GM18951 (cell line): ENCODE results near the gene NEURL1.
"Not testable (repeated sequence)": the region's sequence is repeated elsewhere in the genome, so short reads cannot be mapped to it uniquely, and the experiment has no call there.

ENCODE experiments used
- POLR2A ChIP-seq: IDR thresholded peaks from 4 replicates; pipeline ENCODE4 v1.6.1; 2011; ENCODE audit warnings: mild to moderate bottlenecking; ENCODE audit not compliant: insufficient read length, insufficient read depth; ENCODE audit errors: extremely low read depth
- in situ Hi-C: fragments of 300-500 bp; cut with MboI; formaldehyde crosslinking; loops from one replicate; pipeline ENCODE4 v1.12.0; 2022; ENCODE audit warnings: low sequenced_read_pairs, mixed read lengths, inconsistent platforms; ENCODE audit not compliant: unreplicated experiment

The NEURL1 gene

GRCh38 chr10:103523683-103524082 lies 30.2 kb downstream of the NEURL1 start:
- in situ Hi-C loops, result no loop called here
- TF ChIP-seq POLR2A, result no peak

GRCh38 chr10:103525901-103526300 lies 32.4 kb downstream of the NEURL1 start:
- in situ Hi-C loops, result no loop called here
- no peak for TF ChIP-seq POLR2A

GRCh38 chr10:103527476-103527875 lies 34.0 kb downstream of the NEURL1 start:
- in situ Hi-C loops, result not testable (repeated sequence)

GRCh38 chr10:103528549-103528948 lies 35.0 kb downstream of the NEURL1 start:
- no peak for TF ChIP-seq POLR2A
- in situ Hi-C loops, result no loop called here

- in situ Hi-C loops, result no loop called here
These were observed 36.0 kb downstream of the NEURL1 start for GRCh38 chr10:103529539-103529938.

GRCh38 chr10:103533827-103534226 lies 40.3 kb downstream of the NEURL1 start:
- in situ Hi-C loops, result no loop called here
- no peak for TF ChIP-seq POLR2A

More at GRCh38 chr10:103529539-103529938, 36.0 kb downstream of the NEURL1 start:
- TF ChIP-seq POLR2A, result no peak

GRCh38 chr10:103534621-103535498 lies 41.4 kb downstream of the NEURL1 start:
- no peak for TF ChIP-seq POLR2A
- in situ Hi-C loops, result no loop called here

- in situ Hi-C loops, result no loop called here
- no peak for TF ChIP-seq POLR2A
These were observed 42.1 kb downstream of the NEURL1 start for GRCh38 chr10:103535595-103535994.

GRCh38 chr10:103539751-103540150 lies 46.2 kb downstream of the NEURL1 start:
- in situ Hi-C loops, result no loop called here

GRCh38 chr10:103540722-103541121 lies 47.2 kb downstream of the NEURL1 start:
- in situ Hi-C loops, result no loop called here
- no peak for TF ChIP-seq POLR2A

More at GRCh38 chr10:103539751-103540150, 46.2 kb downstream of the NEURL1 start:
- TF ChIP-seq POLR2A, result no peak

GRCh38 chr10:103541616-103542015 lies 48.1 kb downstream of the NEURL1 start:
- in situ Hi-C loops, result no loop called here
- TF ChIP-seq POLR2A, result no peak

GRCh38 chr10:103542764-103543616 lies 49.5 kb downstream of the NEURL1 start:
- TF ChIP-seq POLR2A, result no peak
- in situ Hi-C loops, result no loop called here

GRCh38 chr10:103543617-103544525 lies 50.4 kb downstream of the NEURL1 start:
- in situ Hi-C loops, result no loop called here
- TF ChIP-seq POLR2A, result no peak
